ENCODE results near the gene MDP1.

- TF ChIP-seq SP2 (IDR thresholded peaks at IDR 0.05; ENCODE audit: low read length) (no peak), CTCF (IDR thresholded peaks at IDR 0.05; ENCODE audit: control extremely low read depth in 1 of 3, insufficient read depth in 1 of 3, low read depth in 1 of 3, low read length in 3 of 3) (no peak), CREB1 (IDR thresholded peaks at IDR 0.05) (no peak), EP300 (IDR thresholded peaks at IDR 0.05; ENCODE audit: borderline replicate concordance in 1 of 2, low read depth in 2 of 2, low read length in 2 of 2) (no peak), EZH2 (IDR thresholded peaks at IDR 0.05; ENCODE audit: low read depth, low read length, severe bottlenecking) (no peak), POLR2A (IDR thresholded peaks at IDR 0.05; ENCODE audit: control extremely low read depth in 1 of 2, low read depth in 2 of 2, low read length in 2 of 2) (no peak), FOSL1 (IDR thresholded peaks at IDR 0.05; ENCODE audit: insufficient read depth, low read depth, low read length) (no peak), SRF (IDR thresholded peaks at IDR 0.05; ENCODE audit: low read depth, low read length) (no peak), POLR2AphosphoS5 (IDR thresholded peaks at IDR 0.05; ENCODE audit: low read depth, low read length) (no peak), SP4 (IDR thresholded peaks at IDR 0.05; ENCODE audit: low read length) (no peak), YY1 (IDR thresholded peaks at IDR 0.05; ENCODE audit: low read depth, low read length) (no peak), CBX5 (IDR thresholded peaks at IDR 0.05; ENCODE audit: low read depth, low read length) (no peak)
Observed at GRCh38 chr14:24259282-24260025, 43.6 kb upstream of the MDP1 start.

All from H1 (cell line).